Adrenal gland (tissue), 5 donors: ENCODE results near the gene TP53BP2.

Experiments
- POLR2A ChIP-seq, 2 donors: fragments of 450-650 bp; IDR thresholded peaks; one replicate each; pipeline ENCODE4 v1.6.1; 2017; ENCODE audit warnings: antibody characterized with exemption in 2 of 2, mild to moderate bottlenecking in 2 of 2, moderate library complexity in 1 of 2
- TF ChIP-seq, protein P1 (sequence below), 6 experiments: fragments of 450-650 bp in 4 of 6; fragments of 200-600 bp in 2 of 6; sonication (generic) in 1 of 6; IDR thresholded peaks; 1 replicate in 5 of 6; 2 replicates in 1 of 6; pipeline versions ENCODE4 v1.5.1 to v1.8.0; 2016 to 2021; ENCODE audit warnings: antibody characterized with exemption in 6 of 6, mild to moderate bottlenecking in 2 of 6, moderate library complexity in 1 of 6
- donor health status: DM: no; HTN: no; CAD: no.

DNA sequence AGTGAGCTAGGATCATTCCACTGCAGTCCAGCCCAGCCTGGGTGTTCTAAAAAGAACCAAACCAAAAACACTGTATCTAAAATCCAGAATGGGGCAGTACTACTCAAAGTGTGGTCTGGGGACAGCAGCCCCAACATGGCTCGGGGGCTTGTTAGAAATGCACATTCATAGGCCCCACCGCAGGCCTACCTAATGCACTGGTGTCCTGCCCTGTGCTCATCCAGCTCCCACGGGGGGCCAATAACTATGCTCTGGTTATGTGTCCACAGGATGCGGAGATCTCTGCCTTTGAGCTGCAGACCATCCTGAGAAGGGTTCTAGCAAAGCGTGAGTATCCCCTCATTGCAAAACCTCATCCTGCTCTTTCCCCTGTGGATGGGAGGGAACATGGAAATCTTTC is 81.9 kb downstream of the TP53BP2 start:
- TF ChIP-seq, protein P1, sequence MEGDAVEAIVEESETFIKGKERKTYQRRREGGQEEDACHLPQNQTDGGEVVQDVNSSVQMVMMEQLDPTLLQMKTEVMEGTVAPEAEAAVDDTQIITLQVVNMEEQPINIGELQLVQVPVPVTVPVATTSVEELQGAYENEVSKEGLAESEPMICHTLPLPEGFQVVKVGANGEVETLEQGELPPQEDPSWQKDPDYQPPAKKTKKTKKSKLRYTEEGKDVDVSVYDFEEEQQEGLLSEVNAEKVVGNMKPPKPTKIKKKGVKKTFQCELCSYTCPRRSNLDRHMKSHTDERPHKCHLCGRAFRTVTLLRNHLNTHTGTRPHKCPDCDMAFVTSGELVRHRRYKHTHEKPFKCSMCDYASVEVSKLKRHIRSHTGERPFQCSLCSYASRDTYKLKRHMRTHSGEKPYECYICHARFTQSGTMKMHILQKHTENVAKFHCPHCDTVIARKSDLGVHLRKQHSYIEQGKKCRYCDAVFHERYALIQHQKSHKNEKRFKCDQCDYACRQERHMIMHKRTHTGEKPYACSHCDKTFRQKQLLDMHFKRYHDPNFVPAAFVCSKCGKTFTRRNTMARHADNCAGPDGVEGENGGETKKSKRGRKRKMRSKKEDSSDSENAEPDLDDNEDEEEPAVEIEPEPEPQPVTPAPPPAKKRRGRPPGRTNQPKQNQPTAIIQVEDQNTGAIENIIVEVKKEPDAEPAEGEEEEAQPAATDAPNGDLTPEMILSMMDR (IDR thresholded peaks at IDR 0.05), result no peak
- no peak for TF ChIP-seq POLR2A (IDR thresholded peaks at IDR 0.05)
